GM18505 (cell line): ENCODE measurements around the gene KIAA0586.

Experiments
- ATAC-seq: cut with Tn5 transposase; IDR thresholded peaks from one replicate; pipeline ENCODE4 v1.9.1; 2021; ENCODE audit not compliant: unreplicated experiment
- POLR2A ChIP-seq: IDR thresholded peaks from 4 replicates; pipeline ENCODE4 v1.6.1; 2011; ENCODE audit warnings: borderline replicate concordance; ENCODE audit not compliant: insufficient read depth, insufficient read length; ENCODE audit errors: extremely low read depth

Gene KIAA0586

DNA sequence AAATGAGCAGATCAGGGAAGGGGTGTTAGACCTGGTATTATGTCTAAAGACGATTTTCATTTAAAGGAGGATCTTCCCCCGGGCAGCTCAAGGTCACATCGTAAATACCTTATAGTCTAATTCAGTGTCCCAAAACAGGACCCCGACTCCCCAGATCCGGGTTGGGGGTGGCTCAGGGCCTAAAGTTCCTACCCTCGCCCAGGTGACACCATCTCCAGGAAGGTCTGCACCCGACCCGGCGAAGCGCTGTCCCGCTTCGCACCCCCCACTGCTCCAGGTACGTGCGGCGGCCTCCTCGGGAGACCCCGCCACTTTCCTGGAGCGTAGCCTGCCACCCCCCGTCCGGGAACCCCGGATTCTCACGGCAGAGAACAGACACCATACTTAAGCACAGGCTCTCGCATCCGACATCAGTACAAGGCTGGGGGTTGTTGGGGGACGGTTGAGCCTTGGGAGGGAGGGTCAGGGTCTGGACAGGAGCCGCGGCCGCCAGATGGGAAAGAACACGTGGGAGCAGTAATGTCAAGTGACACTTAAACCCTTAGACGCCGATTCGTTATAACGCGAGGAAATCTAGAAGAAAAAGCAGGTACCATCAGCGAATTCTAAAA is 744 bp upstream of the KIAA0586 start:
- peak; percentile 44 for ATAC-seq
- TF ChIP-seq POLR2A = peak; percentile 60

DNA sequence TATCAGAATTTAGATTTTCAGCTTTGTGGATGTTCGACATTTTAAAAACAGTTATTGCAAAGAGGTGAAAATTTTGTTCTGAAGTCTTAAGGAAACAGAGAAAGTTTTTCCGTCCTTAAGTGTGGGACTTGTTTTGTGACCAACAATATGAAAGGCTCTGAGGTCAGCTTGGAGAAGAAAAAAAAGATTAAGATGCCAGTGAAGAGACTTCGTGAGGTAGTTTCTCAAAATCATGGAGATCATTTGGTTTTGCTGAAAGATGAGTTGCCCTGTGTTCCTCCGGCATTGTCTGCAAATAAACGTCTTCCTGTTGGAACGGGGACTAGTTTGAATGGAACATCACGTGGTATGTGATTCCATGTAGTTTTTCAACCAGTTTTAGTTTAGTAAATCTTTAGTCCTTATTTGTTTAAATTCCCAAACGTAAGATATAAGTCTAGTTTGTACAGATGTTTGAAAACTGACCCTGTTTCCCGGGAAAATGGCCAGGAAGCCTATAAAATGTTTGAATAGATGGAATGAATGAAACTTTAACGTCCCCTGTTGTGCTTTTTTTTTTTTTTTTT is 682 bp downstream of the KIAA0586 start:
- no peak for ATAC-seq
- TF ChIP-seq POLR2A = no peak

- no peak for TF ChIP-seq POLR2A
- ATAC-seq = no peak
Observed at GRCh38 chr14:58430156-58430555, 2.6 kb downstream of the KIAA0586 start.

DNA sequence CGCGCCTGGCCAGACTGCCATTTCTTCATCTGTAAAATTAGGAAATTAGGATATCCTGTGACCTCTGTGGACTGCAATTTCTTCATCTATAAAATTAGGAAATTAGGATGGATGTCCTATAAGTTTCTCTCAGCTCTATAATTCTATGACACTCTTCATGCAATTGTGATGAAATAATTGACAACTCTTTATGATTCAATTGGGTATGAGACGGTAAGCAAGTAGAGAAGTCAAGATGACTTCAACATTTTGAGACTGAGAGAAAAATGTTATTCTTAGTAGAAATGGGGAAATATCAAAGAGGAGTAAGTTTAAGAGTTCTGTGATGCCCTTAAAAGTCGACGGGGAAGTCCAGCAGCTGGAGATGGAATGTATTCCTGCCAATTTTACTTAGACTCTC is 12.0 kb downstream of the KIAA0586 start:
- no peak for ATAC-seq
- no peak for TF ChIP-seq POLR2A

GRCh38 chr14:58444627-58445026 is 17.1 kb downstream of the KIAA0586 start:
- TF ChIP-seq POLR2A = no peak
- ATAC-seq = no peak

DNA sequence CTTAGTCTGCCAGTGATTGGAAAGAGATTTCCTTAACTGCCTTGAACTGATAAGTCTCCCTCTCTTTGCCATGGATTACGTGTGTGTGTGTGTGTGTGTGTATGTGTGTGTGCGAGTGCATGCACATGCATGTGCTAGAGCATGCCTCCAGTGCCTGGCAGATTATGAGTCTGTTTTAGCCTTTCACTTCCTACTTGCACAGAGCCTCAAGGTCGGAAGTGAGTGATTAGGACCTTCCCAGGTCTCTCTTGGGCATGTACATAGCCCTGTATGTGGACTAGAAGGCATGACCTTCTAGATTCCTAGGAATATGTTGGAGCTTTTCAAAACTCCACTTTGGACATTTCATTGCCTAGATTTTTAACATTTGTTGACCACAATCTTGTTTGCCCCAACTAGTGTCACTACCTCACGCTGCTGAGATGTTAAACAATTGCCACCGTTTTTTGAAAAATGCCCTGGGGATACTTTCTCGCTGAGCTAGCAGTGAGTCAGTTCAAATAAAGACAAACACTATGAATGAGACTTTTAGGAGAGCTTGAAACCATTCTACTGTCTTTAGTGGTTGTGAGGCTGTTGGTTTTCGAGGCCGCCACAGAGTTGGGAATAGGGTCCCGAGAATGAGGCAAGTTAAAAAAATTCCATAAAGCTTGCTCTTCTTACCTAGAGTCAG is 28.2 kb downstream of the KIAA0586 start:
- no peak for ATAC-seq
- no peak for TF ChIP-seq POLR2A

DNA sequence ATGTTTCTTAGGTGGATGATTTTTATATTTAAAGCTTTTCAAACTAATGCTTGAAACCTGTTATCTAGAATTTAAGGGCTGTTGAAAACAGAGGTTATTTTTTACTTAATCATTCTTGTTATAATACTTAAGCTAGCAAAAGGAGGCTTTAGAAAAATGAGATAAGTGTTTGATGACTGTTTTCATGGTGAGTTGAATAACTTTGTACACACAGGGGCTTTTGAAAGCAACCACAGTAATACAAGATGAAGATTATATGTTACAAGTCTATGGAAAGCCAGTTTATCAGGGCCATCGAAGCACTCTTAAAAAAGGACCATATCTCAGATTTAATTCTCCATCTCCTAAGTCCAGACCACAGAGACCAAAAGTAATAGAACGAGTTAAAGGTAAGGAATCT is 33.3 kb downstream of the KIAA0586 start:
- ATAC-seq = no peak

GRCh38 chr14:58463147-58463546 is 35.6 kb downstream of the KIAA0586 start:
- TF ChIP-seq POLR2A = no peak
- ATAC-seq = no peak

More for the DNA sequence above, 33.3 kb downstream of the KIAA0586 start:
- no peak for TF ChIP-seq POLR2A

DNA sequence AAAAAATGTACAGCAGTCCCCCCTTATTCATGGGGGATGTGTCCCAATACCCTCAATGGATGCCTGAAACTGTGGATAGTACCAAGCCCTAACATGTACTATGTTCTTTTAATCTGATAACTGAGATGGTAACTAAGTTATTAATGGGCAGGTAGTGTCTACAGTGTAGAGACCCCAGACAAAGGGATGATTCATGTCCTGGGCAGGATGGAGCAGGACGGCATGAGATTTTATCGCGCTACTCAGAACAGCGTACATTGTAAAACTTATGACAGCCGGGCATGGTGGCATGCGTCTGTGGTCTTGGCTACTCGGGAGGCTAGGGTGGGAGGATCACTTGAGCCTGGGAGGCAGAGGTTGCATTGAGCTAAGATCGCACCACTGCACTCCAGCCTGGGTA is 37.1 kb downstream of the KIAA0586 start:
- no peak for ATAC-seq

GRCh38 chr14:58465421-58465820 is 37.9 kb downstream of the KIAA0586 start:
- TF ChIP-seq POLR2A = no peak
- no peak for ATAC-seq

More for the DNA sequence above, 37.1 kb downstream of the KIAA0586 start:
- no peak for TF ChIP-seq POLR2A

DNA sequence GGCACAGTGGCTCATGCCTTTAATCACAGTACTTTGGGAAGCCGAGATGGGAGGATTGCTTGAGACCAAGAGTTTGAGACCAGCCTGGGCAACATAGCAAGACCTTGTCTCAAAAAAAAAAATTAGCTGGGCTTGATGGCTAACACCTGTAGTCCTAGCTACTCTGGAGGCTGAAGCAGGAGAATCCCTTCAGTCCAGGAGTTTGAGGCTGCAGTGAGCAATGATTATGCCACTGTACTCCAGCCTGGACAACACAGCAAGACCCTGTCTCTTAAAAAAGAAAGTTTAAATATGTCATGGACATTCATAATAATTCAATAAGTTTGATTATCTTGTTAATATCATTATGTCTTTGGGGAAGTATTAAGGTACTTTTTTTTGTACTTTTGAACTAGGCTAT is 38.9 kb downstream of the KIAA0586 start:
- no peak for TF ChIP-seq POLR2A
- ATAC-seq = no peak

DNA sequence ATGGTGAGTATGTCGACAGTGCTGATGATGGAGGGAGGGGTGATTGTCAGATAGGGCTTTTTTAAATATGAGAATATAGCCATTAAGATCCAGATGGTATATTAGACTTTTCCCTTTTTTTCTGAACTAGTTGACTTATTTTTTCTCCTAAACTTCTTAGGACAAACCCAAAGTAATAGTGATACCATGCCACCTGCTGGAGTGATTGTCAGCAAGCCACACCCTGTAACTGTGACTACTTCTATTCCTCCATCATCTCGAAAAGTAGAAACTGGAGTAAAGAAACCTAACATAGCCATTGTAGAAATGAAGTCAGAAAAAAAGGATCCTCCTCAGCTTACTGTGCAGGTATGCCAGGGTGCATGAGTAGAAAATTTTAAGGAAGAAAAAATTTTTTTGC is 40.1 kb downstream of the KIAA0586 start:
- TF ChIP-seq POLR2A = no peak
- ATAC-seq = no peak

- no peak for ATAC-seq
- no peak for TF ChIP-seq POLR2A
Observed at GRCh38 chr14:58469309-58469708, 41.8 kb downstream of the KIAA0586 start.

DNA sequence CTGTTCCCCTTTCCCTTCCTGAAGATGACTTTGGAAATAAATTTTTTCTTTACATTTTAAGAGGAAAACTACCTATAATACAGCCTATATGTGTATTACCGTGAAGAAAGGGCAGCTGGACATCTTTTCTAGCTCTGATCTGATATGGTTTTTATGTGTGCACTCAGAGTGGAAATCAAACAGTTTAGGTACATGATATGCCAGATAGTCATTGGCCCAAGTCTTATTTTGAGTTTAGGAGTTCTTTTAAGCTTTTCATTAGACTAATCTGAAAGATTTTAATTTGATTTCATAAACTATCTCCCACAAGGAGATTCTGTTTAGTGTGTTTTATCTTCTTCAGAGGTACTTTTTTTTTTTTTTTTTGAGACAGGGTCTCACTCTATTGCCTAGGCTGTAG is 48.8 kb downstream of the KIAA0586 start:
- no peak for TF ChIP-seq POLR2A
- ATAC-seq = no peak
